Activated naive CD8-positive, alpha-beta T cell (primary cell): ENCODE measurements around the gene KDELR3.

Experiments used
- H3K27ac Mint-ChIP-seq: one replicate; pipeline ENCODE4 v1.8.0; 2021; ENCODE audit warnings: mixed read lengths
- H3K27me3 Mint-ChIP-seq: one replicate; pipeline ENCODE4 v1.8.0; 2021; ENCODE audit warnings: mixed read lengths
- H3K36me3 Mint-ChIP-seq: one replicate; pipeline ENCODE4 v1.8.0; 2021; ENCODE audit warnings: mixed read lengths
- H3K4me1 Mint-ChIP-seq: one replicate; pipeline ENCODE4 v1.8.0; 2021; ENCODE audit warnings: low read depth, mixed read lengths
- H3K4me3 Mint-ChIP-seq: one replicate; pipeline ENCODE4 v1.8.0; 2021; ENCODE audit warnings: mild to moderate bottlenecking, mixed read lengths
- H3K9me3 Mint-ChIP-seq: one replicate; pipeline ENCODE4 v1.8.0; 2021; ENCODE audit warnings: low read depth, mixed read lengths

KDELR3 gene

GRCh38 chr22:38431266-38432010 lies 36.5 kb upstream of the KDELR3 start:
- Mint-ChIP-seq H3K4me3 (no peak overlapping the region), H3K27ac (no peak overlapping the region), H3K36me3 (no peaks in the 10 kb centered on the region), H3K4me1 (no peaks in the 10 kb centered on the region), H3K27me3 (no peaks in the 10 kb centered on the region), H3K9me3 (no peaks in the 10 kb centered on the region)

- Mint-ChIP-seq H3K4me1 (no peaks in the 10 kb centered on the region), H3K9me3 (no peaks in the 10 kb centered on the region), H3K36me3 (no peaks in the 10 kb centered on the region), H3K27ac (no peak overlapping the region), H3K4me3 (no peak overlapping the region), H3K27me3 (no peaks in the 10 kb centered on the region)
Observed at GRCh38 chr22:38432264-38432663, 35.6 kb upstream of the KDELR3 start.

GRCh38 chr22:38433871-38434270 lies 34.0 kb upstream of the KDELR3 start:
- no peaks in the 10 kb centered on the region for H3K4me1 Mint-ChIP-seq
- H3K9me3 Mint-ChIP-seq = no peaks in the 10 kb centered on the region
- no peaks in the 10 kb centered on the region for H3K27me3 Mint-ChIP-seq
- H3K36me3 Mint-ChIP-seq = no peaks in the 10 kb centered on the region
- no peak overlapping the region for H3K4me3 Mint-ChIP-seq
- H3K27ac Mint-ChIP-seq = no peak overlapping the region

- H3K27ac Mint-ChIP-seq = no peak overlapping the region
- H3K9me3 Mint-ChIP-seq = no peaks in the 10 kb centered on the region
- no peak overlapping the region for H3K4me3 Mint-ChIP-seq
- no peaks in the 10 kb centered on the region for H3K36me3 Mint-ChIP-seq
- H3K4me1 Mint-ChIP-seq = no peaks in the 10 kb centered on the region
- H3K27me3 Mint-ChIP-seq = no peaks in the 10 kb centered on the region
Observed at GRCh38 chr22:38435010-38435409, 32.9 kb upstream of the KDELR3 start.

- H3K4me3 Mint-ChIP-seq = no peak overlapping the region
- no peak overlapping the region for H3K27ac Mint-ChIP-seq
- H3K36me3 Mint-ChIP-seq = no peaks in the 10 kb centered on the region
- no peaks in the 10 kb centered on the region for H3K4me1 Mint-ChIP-seq
- H3K27me3 Mint-ChIP-seq = peaks cover 2% of the 10 kb centered on the region
- H3K9me3 Mint-ChIP-seq = no peaks in the 10 kb centered on the region
Observed at GRCh38 chr22:38435965-38436364, 31.9 kb upstream of the KDELR3 start.

- Mint-ChIP-seq H3K4me3 (no peak overlapping the region), H3K36me3 (no peaks in the 10 kb centered on the region), H3K4me1 (no peaks in the 10 kb centered on the region), H3K9me3 (no peaks in the 10 kb centered on the region), H3K27ac (no peak overlapping the region), H3K27me3 (peaks cover 2% of the 10 kb centered on the region)
Observed at GRCh38 chr22:38436629-38437395, 31.1 kb upstream of the KDELR3 start.

- H3K27ac Mint-ChIP-seq = no peak overlapping the region
- H3K9me3 Mint-ChIP-seq = no peaks in the 10 kb centered on the region
- no peak overlapping the region for H3K4me3 Mint-ChIP-seq
- peaks cover 2% of the 10 kb centered on the region for H3K27me3 Mint-ChIP-seq
- no peaks in the 10 kb centered on the region for H3K36me3 Mint-ChIP-seq
- no peaks in the 10 kb centered on the region for H3K4me1 Mint-ChIP-seq
Observed at GRCh38 chr22:38437416-38437815, 30.5 kb upstream of the KDELR3 start.

GRCh38 chr22:38440747-38441350 lies 27.0 kb upstream of the KDELR3 start:
- H3K4me1 Mint-ChIP-seq = no peaks in the 10 kb centered on the region

GRCh38 chr22:38441620-38442287 lies 26.1 kb upstream of the KDELR3 start:
- H3K27ac Mint-ChIP-seq = no peak overlapping the region
- H3K4me1 Mint-ChIP-seq = no peaks in the 10 kb centered on the region
- no peaks in the 10 kb centered on the region for H3K36me3 Mint-ChIP-seq
- H3K9me3 Mint-ChIP-seq = no peaks in the 10 kb centered on the region
- no peak overlapping the region for H3K4me3 Mint-ChIP-seq
- H3K27me3 Mint-ChIP-seq = peaks cover 3% of the 10 kb centered on the region

More at GRCh38 chr22:38440747-38441350, 27.0 kb upstream of the KDELR3 start:
- no peak overlapping the region for H3K4me3 Mint-ChIP-seq
- H3K27ac Mint-ChIP-seq = no peak overlapping the region
- H3K27me3 Mint-ChIP-seq = peaks cover 3% of the 10 kb centered on the region
- no peaks in the 10 kb centered on the region for H3K9me3 Mint-ChIP-seq
- H3K36me3 Mint-ChIP-seq = no peaks in the 10 kb centered on the region

GRCh38 chr22:38442967-38443627 lies 24.8 kb upstream of the KDELR3 start:
- Mint-ChIP-seq H3K27me3 (peaks cover 3% of the 10 kb centered on the region), H3K36me3 (no peaks in the 10 kb centered on the region), H3K4me1 (no peaks in the 10 kb centered on the region), H3K9me3 (no peaks in the 10 kb centered on the region), H3K27ac (no peak overlapping the region), H3K4me3 (no peak overlapping the region)

- Mint-ChIP-seq H3K27me3 (peaks cover 3% of the 10 kb centered on the region), H3K4me3 (no peak overlapping the region), H3K27ac (no peak overlapping the region), H3K9me3 (no peaks in the 10 kb centered on the region), H3K4me1 (no peaks in the 10 kb centered on the region), H3K36me3 (no peaks in the 10 kb centered on the region)
Observed at GRCh38 chr22:38443628-38444521, 24.0 kb upstream of the KDELR3 start.

GRCh38 chr22:38444783-38445182 lies 23.1 kb upstream of the KDELR3 start:
- no peaks in the 10 kb centered on the region for H3K9me3 Mint-ChIP-seq
- H3K4me3 Mint-ChIP-seq = no peak overlapping the region
- H3K27me3 Mint-ChIP-seq = peaks cover 3% of the 10 kb centered on the region
- H3K4me1 Mint-ChIP-seq = no peaks in the 10 kb centered on the region
- H3K27ac Mint-ChIP-seq = no peak overlapping the region
- no peaks in the 10 kb centered on the region for H3K36me3 Mint-ChIP-seq

GRCh38 chr22:38446018-38446601 lies 21.8 kb upstream of the KDELR3 start:
- Mint-ChIP-seq H3K27me3 (peaks cover 4% of the 10 kb centered on the region), H3K27ac (no peak overlapping the region), H3K36me3 (no peaks in the 10 kb centered on the region), H3K4me3 (no peak overlapping the region), H3K9me3 (no peaks in the 10 kb centered on the region), H3K4me1 (no peaks in the 10 kb centered on the region)
